ENCODE data around the gene HDAC9.
"Not testable (repeated sequence)": the region's sequence is repeated elsewhere in the genome, so short reads cannot be mapped to it uniquely, and the experiment has no call there.

HDAC9 gene

GRCh38 chr7:18700147-18700546 is 204.6 kb downstream of the HDAC9 start:
- Histone ChIP-seq H3K9me3 (no peaks in the 10 kb centered on the region), H3K4me1 (no peaks in the 10 kb centered on the region), H3K36me3 (replicated peaks) (no peaks in the 10 kb centered on the region), H3K27me3 (ENCODE audit: low read depth) (no peaks in the 10 kb centered on the region), H3K4me3 (no peak overlapping the region)
- DNase-seq (ENCODE audit: low spot score in 2 of 2), result peak in 1 of 2 experiments; percentile 47
- in situ Hi-C loops (cut with MboI; ENCODE audit: low sequenced_read_pairs), result no loop called here

- Histone ChIP-seq H3K4me1 (no peaks in the 10 kb centered on the region), H3K4me3 (no peak overlapping the region), H3K36me3 (replicated peaks) (no peaks in the 10 kb centered on the region), H3K9me3 (no peaks in the 10 kb centered on the region), H3K27me3 (ENCODE audit: low read depth) (no peaks in the 10 kb centered on the region)
- in situ Hi-C loops (cut with MboI; ENCODE audit: low sequenced_read_pairs), result no loop called here
- DNase-seq (ENCODE audit: low spot score in 2 of 2), result no peak
Measured at GRCh38 chr7:18702071-18702829, 206.7 kb downstream of the HDAC9 start.

- Histone ChIP-seq H3K27me3 (ENCODE audit: low read depth) (no peaks in the 10 kb centered on the region), H3K4me3 (no peak overlapping the region), H3K9me3 (no peaks in the 10 kb centered on the region), H3K4me1 (no peaks in the 10 kb centered on the region), H3K36me3 (replicated peaks) (no peaks in the 10 kb centered on the region)
- no peak for DNase-seq (ENCODE audit: low spot score in 2 of 2)
- in situ Hi-C loops (cut with MboI; ENCODE audit: low sequenced_read_pairs), result no loop called here
Measured at GRCh38 chr7:18703685-18704084, 208.1 kb downstream of the HDAC9 start.

GRCh38 chr7:18706670-18707069 is 211.1 kb downstream of the HDAC9 start:
- Histone ChIP-seq H3K36me3 (replicated peaks) (no peaks in the 10 kb centered on the region), H3K9me3 (no peaks in the 10 kb centered on the region), H3K27me3 (ENCODE audit: low read depth) (no peaks in the 10 kb centered on the region), H3K4me1 (no peaks in the 10 kb centered on the region), H3K4me3 (no peak overlapping the region)
- no peak for DNase-seq (ENCODE audit: low spot score in 2 of 2)
- in situ Hi-C loops (cut with MboI; ENCODE audit: low sequenced_read_pairs), result no loop called here

- in situ Hi-C loops (cut with MboI; ENCODE audit: low sequenced_read_pairs), result no loop called here
- H3K9me3 ChIP-seq, result no peaks in the 10 kb centered on the region
- no peaks in the 10 kb centered on the region for H3K36me3 ChIP-seq (replicated peaks)
- no peaks in the 10 kb centered on the region for H3K4me1 ChIP-seq
- no peak for DNase-seq (ENCODE audit: low spot score in 2 of 2)
- H3K4me3 ChIP-seq, result no peak overlapping the region
- no peaks in the 10 kb centered on the region for H3K27me3 ChIP-seq (ENCODE audit: low read depth)
Measured at GRCh38 chr7:18708204-18708603, 212.7 kb downstream of the HDAC9 start.

- H3K27me3 ChIP-seq (ENCODE audit: low read depth), result no peaks in the 10 kb centered on the region
- H3K4me1 ChIP-seq, result no peaks in the 10 kb centered on the region
- in situ Hi-C loops (cut with MboI; ENCODE audit: low sequenced_read_pairs), result no loop called here
- H3K9me3 ChIP-seq, result no peaks in the 10 kb centered on the region
- peak; percentile 18 to 34 for DNase-seq (ENCODE audit: low spot score in 2 of 2)
- H3K36me3 ChIP-seq (replicated peaks), result no peaks in the 10 kb centered on the region
- H3K4me3 ChIP-seq, result no peak overlapping the region
Measured at GRCh38 chr7:18715988-18716387, 220.4 kb downstream of the HDAC9 start.

GRCh38 chr7:18721429-18721828 is 225.9 kb downstream of the HDAC9 start:
- H3K27me3 ChIP-seq (ENCODE audit: low read depth), result no peaks in the 10 kb centered on the region
- H3K4me1 ChIP-seq, result no peaks in the 10 kb centered on the region
- in situ Hi-C loops (cut with MboI; ENCODE audit: low sequenced_read_pairs), result no loop called here
- H3K4me3 ChIP-seq, result no peak overlapping the region
- H3K9me3 ChIP-seq, result no peaks in the 10 kb centered on the region
- no peak for DNase-seq (ENCODE audit: low spot score in 2 of 2)
- no peaks in the 10 kb centered on the region for H3K36me3 ChIP-seq (replicated peaks)

GRCh38 chr7:18724318-18724717 is 228.8 kb downstream of the HDAC9 start:
- no peak for DNase-seq (ENCODE audit: low spot score in 2 of 2)
- in situ Hi-C loops (cut with MboI; ENCODE audit: low sequenced_read_pairs), result no loop called here
- Histone ChIP-seq H3K36me3 (replicated peaks) (no peaks in the 10 kb centered on the region; the same call in 1 of the 2 replicates), H3K4me3 (no peak overlapping the region), H3K9me3 (no peaks in the 10 kb centered on the region), H3K4me1 (no peaks in the 10 kb centered on the region), H3K27me3 (ENCODE audit: low read depth) (no peaks in the 10 kb centered on the region)

GRCh38 chr7:18727115-18727870 is 231.7 kb downstream of the HDAC9 start:
- no peak for DNase-seq (ENCODE audit: low spot score in 2 of 2)
- Histone ChIP-seq H3K9me3 (no peaks in the 10 kb centered on the region), H3K27me3 (ENCODE audit: low read depth) (no peaks in the 10 kb centered on the region), H3K4me3 (no peak overlapping the region), H3K36me3 (replicated peaks) (no peaks in the 10 kb centered on the region; the same call in 1 of the 2 replicates), H3K4me1 (no peaks in the 10 kb centered on the region)
- in situ Hi-C loops (cut with MboI; ENCODE audit: low sequenced_read_pairs), result no loop called here

GRCh38 chr7:18736012-18736411 is 240.5 kb downstream of the HDAC9 start:
- H3K4me1 ChIP-seq; in situ Hi-C loops (cut with MboI; ENCODE audit: low sequenced_read_pairs); H3K9me3 ChIP-seq; H3K27me3 ChIP-seq (ENCODE audit: low read depth); DNase-seq (ENCODE audit: low spot score in 2 of 2); H3K36me3 ChIP-seq (replicated peaks); H3K4me3 ChIP-seq: not testable (repeated sequence)

- in situ Hi-C loops (cut with MboI; ENCODE audit: low sequenced_read_pairs), result no loop called here
Measured at GRCh38 chr7:18740579-18740988, 245.0 kb downstream of the HDAC9 start.

GRCh38 chr7:18753972-18754610 is 258.5 kb downstream of the HDAC9 start:
- in situ Hi-C loops (cut with MboI; ENCODE audit: low sequenced_read_pairs), result no loop called here
- no peaks in the 10 kb centered on the region for H3K36me3 ChIP-seq (replicated peaks)
- DNase-seq (ENCODE audit: low spot score in 2 of 2), result no peak
- no peaks in the 10 kb centered on the region for H3K27me3 ChIP-seq (ENCODE audit: low read depth)
- no peaks in the 10 kb centered on the region for H3K4me1 ChIP-seq
- no peaks in the 10 kb centered on the region for H3K9me3 ChIP-seq
- H3K4me3 ChIP-seq, result no peak overlapping the region

More at GRCh38 chr7:18740579-18740988, 245.0 kb downstream of the HDAC9 start:
- DNase-seq (ENCODE audit: low spot score in 2 of 2), result no peak
- Histone ChIP-seq H3K36me3 (replicated peaks) (no peaks in the 10 kb centered on the region), H3K9me3 (0 out of 2 replicates have a peak, but pooled peaks cover 3% of the 10 kb centered on the region), H3K4me3 (no peak overlapping the region), H3K27me3 (ENCODE audit: low read depth) (no peaks in the 10 kb centered on the region), H3K4me1 (peaks cover 8% of the 10 kb centered on the region)

- Histone ChIP-seq H3K36me3 (replicated peaks) (no peaks in the 10 kb centered on the region), H3K4me1 (no peaks in the 10 kb centered on the region), H3K9me3 (no peaks in the 10 kb centered on the region), H3K4me3 (no peak overlapping the region), H3K27me3 (ENCODE audit: low read depth) (no peaks in the 10 kb centered on the region)
- in situ Hi-C loops (cut with MboI; ENCODE audit: low sequenced_read_pairs), result no loop called here
- no peak for DNase-seq (ENCODE audit: low spot score in 2 of 2)
Measured at GRCh38 chr7:18754766-18755165, 259.2 kb downstream of the HDAC9 start.

- no peaks in the 10 kb centered on the region for H3K9me3 ChIP-seq
- H3K4me3 ChIP-seq, result no peak overlapping the region
- H3K36me3 ChIP-seq (replicated peaks), result no peaks in the 10 kb centered on the region
- no peaks in the 10 kb centered on the region for H3K4me1 ChIP-seq
- DNase-seq (ENCODE audit: low spot score in 2 of 2), result no peak
- in situ Hi-C loops (cut with MboI; ENCODE audit: low sequenced_read_pairs), result no loop called here
- H3K27me3 ChIP-seq (ENCODE audit: low read depth), result no peaks in the 10 kb centered on the region
Measured at GRCh38 chr7:18755793-18756192, 260.2 kb downstream of the HDAC9 start.
